AG08395 (cell line): ENCODE data around the gene SNRPB2.

Experiments
- DNase-seq: peaks from one replicate; pipeline ENCODE4 v3.0.0; 2012; ENCODE audit warnings: mixed read lengths, low spot score

SNRPB2 gene

DNA sequence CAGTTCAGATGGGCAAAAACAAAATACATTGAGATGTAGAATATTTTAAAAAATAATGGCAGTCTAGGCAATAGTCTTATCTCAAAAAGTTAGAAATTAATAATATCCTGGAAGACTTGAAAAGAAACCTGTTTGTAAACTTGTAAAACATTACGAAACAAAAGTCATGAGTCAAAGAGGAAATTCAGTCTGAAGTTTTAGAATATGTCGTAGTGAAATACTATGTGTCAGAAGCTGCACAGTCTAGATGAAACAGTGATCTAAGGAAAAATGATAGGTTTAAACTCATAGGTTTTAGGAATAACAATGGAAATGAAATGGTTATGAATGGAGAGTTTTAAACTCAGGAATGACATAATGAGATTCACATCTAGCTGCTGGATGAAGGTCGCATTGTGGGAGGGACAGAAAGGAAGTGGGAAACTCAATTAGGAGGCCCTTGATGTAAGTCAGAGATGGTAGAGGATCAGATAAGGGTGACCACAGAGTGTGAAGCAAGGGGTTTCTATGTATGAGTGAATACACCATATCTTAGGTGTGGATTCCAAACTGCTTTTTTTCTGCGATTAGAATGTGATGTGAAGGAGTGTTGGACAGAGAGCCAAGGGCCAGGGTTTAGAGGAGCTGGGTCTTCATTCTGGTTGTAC, 2.8 kb downstream of the SNRPB2 start:
- DNase-seq, result no peak

DNA sequence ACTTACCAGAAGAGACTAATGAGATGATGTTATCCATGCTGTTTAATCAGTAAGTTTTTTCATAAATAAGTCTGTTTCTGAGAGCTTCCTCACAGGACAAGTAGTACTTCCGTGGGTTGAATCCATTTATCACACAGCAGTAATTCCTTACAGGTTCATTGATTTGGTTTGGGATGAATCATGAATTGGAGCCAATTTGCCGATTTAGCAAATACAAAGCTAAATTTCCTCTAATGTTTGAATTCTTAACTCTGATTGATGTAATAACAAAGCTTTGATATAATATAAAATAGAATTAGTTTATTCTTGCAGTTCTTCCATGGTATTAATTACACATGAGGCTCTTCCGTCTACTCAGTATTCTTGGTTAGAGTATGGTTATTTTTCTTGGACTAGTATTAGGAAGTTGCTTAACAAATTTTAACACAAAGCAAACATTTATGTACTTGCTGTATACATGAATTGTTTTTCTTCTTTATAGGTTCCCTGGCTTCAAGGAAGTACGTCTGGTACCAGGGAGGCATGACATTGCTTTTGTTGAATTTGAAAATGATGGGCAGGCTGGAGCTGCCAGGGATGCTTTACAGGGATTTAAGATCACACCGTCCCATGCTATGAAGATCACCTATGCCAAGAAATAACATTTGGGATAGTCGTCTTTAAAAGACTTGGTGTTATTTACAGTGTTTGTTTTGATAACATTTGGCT, 10.7 kb downstream of the SNRPB2 start:
- no peak for DNase-seq

DNA sequence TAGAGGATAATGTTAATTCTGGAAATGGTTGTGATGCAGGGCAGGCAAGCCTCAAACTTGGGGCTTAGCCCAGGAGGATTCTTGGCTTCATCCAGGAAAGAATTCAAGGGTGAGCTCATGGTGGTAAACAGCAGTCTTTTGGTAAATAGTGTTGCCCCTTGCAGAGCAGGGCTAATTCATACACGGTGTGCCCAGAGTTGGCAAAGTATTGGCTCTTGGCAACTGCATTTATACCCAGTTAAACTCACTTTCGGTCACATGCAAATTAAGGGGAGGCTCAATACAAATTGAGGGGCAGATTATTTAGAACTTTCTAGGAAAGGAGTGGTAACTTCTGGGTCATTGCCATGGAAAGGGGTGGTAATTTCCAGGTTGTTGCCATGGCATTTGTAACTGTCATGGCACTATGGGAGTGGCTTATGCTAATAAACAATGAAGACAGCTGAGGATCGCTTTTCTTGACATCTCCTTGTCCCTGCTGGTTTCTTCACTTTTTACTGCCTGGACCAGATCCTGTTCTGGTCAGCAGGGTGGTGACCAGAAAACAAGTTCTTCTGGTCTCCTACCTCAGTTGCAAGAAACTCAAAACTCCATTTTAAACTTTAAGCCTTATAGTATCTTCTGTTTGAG, 14.5 kb downstream of the SNRPB2 start:
- no peak for DNase-seq

DNA sequence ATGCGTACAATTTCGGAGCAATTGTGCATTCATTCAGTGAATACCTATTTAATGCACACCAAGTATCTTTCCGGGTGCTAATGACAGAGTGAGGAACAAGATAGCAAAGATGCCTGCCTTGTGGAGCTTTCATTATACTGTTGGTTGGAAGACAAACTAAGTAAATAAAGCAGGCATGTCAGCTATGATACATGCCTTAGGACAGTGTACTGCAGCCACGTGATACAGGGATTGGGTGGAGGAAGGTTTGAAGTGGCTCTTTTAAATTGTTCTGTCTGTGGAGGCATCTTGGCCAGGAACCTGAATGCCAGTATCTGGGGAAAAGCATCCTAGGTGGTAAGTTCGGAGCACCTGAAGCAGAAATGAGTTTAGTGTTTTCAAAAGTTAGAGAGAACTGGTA, 15.4 kb downstream of the SNRPB2 start:
- no peak for DNase-seq

DNA sequence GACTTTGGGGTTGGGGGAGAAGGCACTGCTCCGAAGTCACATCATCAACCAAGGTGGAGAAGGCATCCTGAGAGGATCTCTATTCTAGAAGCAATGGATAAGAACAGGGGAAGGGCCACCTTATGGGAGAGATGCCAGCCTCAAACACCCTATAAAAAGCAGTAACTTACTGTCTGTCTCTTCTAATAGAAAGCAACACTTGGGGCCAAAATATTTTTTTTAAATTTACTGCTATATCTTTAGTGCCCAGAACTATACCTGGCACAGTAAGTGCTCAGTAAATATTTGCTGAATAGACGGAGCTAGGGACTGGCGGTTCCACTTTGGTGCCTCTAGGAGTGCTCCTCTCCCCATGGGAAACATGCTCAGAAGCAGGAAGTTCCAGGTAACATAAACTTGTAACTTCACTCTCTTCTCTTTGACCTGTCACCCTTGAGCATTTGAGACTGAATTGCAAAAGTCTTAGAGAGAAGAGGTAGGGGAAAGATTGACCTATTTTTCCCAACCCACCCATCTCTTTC, 17.5 kb downstream of the SNRPB2 start:
- no peak for DNase-seq

DNA sequence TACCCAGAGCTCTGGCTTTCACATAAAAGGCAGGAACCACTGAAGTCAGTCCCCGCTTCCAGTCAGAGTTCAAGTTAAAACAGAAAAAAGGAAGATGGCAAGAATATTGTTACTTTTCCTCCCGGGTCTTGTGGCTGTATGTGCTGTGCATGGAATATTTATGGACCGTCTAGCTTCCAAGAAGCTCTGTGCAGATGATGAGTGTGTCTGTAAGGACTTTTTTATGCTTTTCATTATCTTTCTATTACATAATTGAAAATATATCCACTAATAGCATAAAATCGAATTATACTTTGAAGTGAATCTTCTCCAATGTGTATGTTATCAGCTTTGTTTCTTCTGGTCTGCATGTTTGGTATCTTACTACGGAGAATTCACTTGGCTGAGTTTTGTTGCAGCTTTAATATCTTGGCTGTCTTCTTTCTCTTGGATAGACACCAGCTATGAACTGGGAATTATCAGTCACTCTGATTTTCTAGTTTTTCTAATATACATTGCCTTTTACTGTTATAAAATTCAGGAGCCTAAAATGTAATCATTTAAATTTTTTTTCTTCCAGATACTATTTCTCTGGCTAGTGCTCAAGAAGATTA, 18.6 kb downstream of the SNRPB2 start, which contains the start of gene OTOR:
TSS of gene OTOR (plus strand) at position 51 of the 593 bp plus-strand sequence. CDS start at position 95, 44 bp downstream.
- DNase-seq, result no peak

DNA sequence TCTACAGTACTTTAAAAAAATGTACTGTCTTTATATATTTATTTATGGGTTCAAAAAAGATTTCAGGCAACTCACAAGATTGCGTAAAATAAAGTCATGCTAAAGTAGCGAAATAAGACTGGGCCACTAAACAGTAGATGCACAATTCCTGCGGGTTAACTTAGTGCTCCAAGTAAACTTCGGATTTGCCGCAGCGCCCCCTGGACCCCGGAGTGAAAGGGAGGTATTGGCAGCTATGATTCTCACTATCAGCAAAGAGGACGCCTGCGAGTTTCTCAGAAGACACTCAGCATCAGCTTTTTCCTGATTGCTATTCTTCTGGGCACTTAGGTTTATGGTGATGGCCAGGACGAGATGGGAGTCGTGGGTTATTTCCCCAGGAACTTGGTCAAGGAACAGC, 19.7 kb downstream of the SNRPB2 start:
- no peak for DNase-seq

DNA sequence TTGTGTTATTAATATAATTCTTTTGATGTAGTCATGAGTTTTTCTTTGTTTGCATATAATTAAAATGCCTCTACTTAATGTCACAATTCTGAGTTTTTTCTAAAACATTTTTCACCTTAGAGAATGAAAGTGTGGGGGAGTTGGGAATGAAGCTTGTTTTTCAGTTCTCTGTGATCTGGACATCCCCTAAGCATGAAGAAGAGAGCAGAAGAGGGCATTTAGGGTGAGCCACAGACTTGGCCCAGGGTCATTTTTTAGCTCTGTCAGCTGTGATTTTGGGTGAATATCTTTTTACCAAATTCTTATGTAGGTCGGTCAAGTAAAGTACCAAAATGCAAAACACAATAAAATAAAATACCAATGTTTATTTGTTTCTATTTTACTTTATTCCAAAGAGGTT, 22.3 kb downstream of the SNRPB2 start:
- no peak for DNase-seq

DNA sequence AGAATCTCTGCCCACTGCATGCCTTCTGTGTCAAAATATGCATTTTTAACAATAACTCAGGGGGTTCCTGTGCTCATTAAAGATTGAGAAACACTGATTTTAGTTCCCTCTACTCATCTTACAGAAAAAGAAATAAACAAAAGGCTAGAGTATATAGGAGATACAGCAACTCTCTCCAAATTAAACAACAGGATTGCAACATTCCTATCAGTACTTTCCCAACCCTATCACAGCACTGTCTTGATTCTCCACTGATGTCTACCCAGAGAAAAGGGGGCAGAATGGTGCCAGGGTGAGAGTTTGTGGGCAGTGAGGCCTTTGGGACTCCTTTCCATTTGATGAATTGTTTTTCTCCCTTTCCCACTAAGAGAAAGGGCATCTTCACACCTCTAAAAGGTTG, 23.1 kb downstream of the SNRPB2 start:
- DNase-seq, result no peak

DNA sequence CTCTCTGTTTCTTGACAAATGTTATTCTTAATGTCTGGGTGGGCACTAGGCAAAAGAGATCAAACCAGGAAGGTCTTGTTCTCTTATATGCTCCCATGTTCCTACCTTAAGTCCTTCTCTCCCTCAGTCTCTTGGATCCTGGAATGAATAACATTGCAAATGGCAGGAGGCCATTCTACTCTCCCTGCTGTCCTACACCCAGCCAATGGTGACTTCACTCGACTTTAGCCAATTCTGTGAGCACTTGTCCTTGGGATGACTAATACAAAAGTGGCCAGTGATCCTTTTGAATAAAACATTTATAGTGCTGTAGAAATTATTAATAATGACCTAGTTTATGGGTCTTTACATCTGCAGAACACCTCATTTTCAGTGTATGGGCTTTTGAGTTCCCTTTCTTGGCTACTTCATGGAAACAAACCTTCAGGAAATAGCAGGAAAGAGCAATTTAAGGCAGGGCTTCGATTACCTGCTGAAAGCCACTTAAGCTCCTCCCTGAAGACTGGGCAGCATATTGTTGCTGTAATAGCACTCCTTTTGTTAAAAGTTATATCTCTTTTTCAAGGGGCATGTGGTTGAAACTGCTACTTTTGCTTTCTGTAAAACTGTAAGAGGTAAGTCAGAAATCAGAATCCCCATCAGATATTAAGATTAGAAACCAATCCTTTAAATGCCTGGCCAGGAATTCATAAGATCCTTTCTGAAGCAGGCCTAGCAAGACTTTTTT, 28.8 kb downstream of the SNRPB2 start:
- no peak for DNase-seq

DNA sequence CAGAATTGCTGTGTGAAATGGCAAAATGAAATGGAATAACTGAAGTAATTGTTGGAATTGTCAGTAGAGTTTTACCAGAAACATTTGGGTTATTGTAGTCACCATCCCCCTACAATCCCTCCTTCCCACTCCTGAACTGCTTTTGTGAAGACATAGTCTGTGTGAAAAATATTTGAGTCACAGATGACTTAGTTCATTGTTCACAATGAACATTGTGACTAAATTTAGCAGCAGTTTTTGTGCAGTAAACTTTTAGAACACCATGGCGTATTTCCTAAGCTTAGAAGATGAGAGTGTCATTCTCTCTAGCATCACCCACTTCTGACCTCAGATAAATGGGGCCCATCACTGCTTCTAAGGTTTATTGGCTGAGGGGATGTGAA, 29.3 kb downstream of the SNRPB2 start:
- no peak for DNase-seq

DNA sequence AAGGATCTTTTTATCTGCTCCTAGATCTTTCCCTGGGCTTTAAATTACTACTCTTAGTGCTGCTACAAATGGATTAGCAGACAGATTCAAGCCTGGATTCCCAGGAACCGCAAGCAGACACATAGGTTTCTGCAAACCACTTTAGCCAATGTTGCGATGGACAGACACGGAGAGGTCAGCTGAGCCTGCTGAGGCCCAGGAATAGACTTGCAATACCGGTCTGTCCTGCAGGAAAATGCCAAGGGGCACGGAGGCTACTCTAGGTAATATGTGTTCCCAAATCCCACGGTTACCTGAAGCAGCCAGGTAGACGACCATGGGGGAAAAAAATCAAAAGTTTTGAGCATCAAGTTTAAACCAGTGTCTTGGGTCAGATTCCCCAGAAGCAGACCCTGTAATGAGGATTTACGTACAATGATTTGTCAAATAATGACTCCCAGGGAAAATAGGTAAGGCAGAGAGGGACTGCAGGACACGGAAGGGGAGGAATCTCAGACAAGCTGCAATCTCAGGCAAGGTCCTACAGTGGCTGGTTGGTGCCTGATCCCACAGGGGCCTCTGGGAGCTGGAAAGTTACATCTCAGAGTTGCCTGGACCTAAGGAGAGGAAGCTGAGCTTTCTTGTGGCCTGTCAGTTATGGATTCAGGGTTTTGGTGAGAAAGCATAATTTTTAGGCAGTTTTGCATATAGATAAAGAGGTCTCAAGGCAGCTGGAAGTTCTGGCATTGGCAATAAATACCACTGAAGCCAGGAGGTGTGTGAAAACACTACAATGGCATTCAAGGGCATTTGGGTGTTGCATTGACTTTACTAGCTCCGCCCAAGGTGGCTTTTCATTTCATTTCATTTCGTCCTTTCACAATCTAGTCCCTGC, 30.8 kb downstream of the SNRPB2 start:
- DNase-seq, result no peak

DNA sequence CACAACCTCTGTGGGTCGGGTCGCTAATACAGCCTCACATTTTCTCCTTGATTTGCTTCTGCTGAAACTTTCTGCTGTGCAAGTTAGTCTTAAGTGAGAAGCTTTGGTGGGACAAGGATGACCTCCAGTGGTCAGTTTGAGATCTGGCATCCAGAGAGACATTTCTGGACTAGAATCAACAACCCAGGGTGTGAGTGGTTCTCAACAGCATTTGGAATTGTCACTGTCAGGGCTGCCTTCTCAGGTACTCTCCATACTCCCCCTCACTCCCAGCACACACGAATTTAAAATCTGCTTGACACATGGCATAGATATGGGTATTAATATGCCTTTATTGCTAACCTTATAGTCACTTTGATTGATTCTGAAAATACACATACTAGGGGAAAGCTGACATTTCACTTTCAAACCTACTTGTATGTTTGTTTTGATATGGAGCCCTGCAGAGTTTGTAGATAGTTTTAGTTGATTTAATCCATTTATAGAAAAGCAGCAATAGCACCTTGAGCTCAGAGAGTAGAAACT, 31.5 kb downstream of the SNRPB2 start:
- DNase-seq, result peak; percentile 81

DNA sequence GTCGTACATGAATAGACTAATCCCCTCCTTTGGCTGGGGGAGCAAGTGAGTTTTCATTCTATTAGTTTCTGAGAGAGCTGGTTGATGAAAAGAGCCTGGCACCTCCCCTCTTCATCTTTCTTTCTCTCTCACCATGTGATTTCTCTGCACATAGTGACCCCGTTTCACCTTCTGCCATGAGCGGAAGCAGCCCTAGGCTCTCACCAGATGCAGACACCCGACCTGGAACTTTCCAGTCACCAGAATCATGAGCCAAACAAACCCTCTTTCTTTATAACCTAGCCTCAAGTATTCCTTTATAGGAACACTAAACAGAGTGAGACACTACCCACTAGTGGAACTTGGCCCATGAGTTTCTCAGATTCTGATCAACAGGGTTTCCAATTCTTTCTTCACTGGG, 34.7 kb downstream of the SNRPB2 start:
- DNase-seq, result no peak

DNA sequence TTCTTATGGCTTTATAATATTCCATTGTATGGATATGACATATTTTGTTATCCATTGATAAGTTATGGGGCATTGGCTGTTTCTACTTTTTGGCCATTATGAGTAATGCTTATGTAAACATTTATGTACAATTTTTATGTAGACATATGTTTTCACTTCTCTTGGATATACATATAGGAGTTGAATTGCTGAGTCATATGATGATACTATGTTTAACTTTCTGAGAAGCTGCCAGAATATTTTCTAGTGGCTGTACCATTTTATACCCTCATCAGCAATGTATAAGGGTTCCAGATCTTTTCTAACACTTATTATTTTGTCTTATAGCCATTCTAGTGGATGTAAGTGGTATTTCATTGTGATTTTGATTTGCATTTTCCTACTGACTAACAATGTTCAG, 41.4 kb downstream of the SNRPB2 start:
- DNase-seq, result no peak

DNA sequence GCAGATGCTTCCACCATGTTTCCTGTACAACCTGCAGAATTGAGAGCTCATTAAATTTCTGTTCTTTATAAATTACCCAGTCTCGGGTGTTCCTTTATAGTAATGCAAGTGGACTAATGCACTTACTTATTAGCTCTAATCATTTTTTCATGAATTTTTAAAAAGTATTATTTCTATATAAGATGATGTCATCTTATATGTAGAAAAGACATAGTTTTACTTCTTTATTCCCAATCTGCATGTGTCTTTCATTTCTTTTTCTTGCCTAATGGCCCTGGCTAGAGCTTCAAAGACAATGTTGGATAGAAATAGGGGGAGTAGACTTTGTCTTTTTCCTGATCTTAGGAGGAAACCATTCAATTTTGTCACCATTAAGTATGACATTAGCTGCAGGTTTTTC, 46.1 kb downstream of the SNRPB2 start:
- no peak for DNase-seq

DNA sequence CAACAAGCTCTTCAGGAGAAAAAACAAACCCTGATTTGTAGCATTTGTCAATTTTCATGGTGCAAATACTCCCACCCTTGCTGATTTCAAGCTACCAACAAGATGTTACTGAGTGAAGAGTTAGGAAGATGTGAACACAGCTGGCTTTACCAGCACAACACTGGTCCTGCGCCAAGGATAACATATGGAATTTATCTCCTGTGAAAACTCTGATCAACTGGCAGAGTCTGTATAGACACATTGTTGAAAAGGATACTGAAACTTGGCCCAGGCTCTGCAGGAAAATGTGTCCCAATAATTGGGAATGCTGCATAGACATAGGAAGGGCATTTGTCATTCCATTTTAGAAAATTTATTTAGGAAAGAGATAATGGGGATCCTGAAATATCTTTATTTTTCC, 47.3 kb downstream of the SNRPB2 start:
- DNase-seq, result no peak

DNA sequence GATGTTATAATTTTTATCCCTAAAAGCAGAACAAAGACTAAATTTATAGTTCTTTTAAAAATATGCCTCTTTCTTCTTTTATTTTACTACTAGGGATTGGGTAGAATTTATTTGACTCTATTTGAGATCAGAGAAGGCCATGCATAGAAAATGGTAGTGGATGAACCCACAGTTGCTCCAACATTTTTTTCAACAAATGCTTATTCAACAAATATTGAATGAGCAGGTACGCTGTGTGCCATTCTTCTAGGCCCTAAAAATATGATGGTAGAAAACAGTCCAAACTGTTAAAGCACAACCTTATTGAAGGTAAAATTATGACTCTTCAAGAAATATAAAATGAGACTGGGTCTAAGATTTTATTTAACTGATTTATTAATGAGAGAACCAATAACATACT, 48.3 kb downstream of the SNRPB2 start:
- DNase-seq, result no peak

DNA sequence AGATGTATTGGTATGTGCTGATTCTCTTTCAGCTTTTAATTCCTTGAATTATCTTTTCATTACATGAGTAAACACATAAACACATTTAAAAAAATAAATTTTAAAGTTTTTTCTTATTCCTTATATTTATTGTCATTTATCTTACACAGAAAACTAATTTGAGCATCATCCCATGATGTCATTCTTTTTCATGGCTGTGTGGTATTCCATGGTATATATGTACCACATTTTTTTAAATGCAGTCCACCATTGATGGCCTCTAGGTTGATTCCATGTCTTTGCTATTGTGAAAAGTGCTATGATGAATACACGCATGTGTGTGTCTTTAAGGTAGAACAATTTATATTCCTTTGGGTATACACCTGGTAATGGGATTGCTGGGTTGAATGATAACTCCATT, 51.7 kb downstream of the SNRPB2 start:
- no peak for DNase-seq

DNA sequence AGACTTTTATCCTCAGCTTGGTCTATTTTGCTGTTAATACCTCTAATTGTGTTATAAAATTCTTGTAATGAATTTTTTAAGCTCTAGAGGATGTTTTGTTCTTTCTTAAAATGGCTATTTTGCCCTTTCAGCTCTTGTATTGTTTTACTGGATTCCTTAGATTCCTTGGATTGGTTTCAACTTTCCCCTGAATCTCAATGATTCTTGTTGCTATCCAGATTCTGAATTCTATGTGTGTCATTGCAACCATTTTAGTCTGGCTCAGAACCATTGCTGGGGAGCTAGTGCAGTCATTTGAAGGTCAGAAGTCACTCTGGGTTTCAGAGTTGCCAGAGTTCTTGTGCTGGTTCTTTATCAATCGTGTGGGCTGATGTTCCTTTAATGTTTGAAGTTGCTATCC, 55.4 kb downstream of the SNRPB2 start:
- DNase-seq, result no peak
